MM.1S (cell line): ENCODE results near the gene UBE2D2.
"Not testable (repeated sequence)": the region's sequence is repeated elsewhere in the genome, so short reads cannot be mapped to it uniquely, and the experiment has no call there.

Experiments
- DNase-seq: peaks from one replicate; pipeline ENCODE4 v3.0.0-alpha.2; 2015
- H2AFZ ChIP-seq: fragments of 300-600 bp; sonication (generic); 2 replicates; pipeline ENCODE4 v1.6.0; 2016; ENCODE audit warnings: antibody characterized with exemption, low read length
- H3F3A ChIP-seq: fragments of 300-600 bp; sonication (generic); 2 replicates; pipeline ENCODE4 v1.6.1; 2016; ENCODE audit warnings: mild to moderate bottlenecking, antibody characterized with exemption, low read length, moderate library complexity, mixed read lengths; ENCODE audit not compliant: insufficient read depth
- H3K27ac ChIP-seq: fragments of 300-600 bp; sonication (generic); 2 replicates; pipeline ENCODE4 v1.5.1; 2016; ENCODE audit warnings: mild to moderate bottlenecking, low read length
- H3K27me3 ChIP-seq: fragments of 300-600 bp; sonication (generic); replicated peaks from 2 replicates; pipeline ENCODE4 v1.6.0; 2016; ENCODE audit warnings: low read length; ENCODE audit not compliant: insufficient read depth
- H3K36me3 ChIP-seq: fragments of 300-600 bp; sonication (generic); replicated peaks from 2 replicates; pipeline ENCODE4 v1.6.1; 2016; ENCODE audit warnings: mild to moderate bottlenecking, low read length, mixed read lengths; ENCODE audit not compliant: insufficient read depth
- H3K4me1 ChIP-seq: fragments of 300-600 bp; sonication (generic); 2 replicates; pipeline ENCODE4 v1.6.1; 2016; ENCODE audit warnings: low read length, mixed read lengths
- H3K4me2 ChIP-seq: fragments of 300-600 bp; sonication (generic); 2 replicates; pipeline ENCODE4 v1.6.0; 2016; ENCODE audit warnings: low read depth, low read length
- H3K4me3 ChIP-seq: fragments of 300-600 bp; sonication (generic); 2 replicates; pipeline ENCODE4 v1.5.1; 2016; ENCODE audit warnings: low read length, mixed read lengths
- H3K79me2 ChIP-seq: fragments of 300-600 bp; sonication (generic); 2 replicates; pipeline ENCODE4 v1.6.1; 2016; ENCODE audit warnings: mixed run types, low read length, mixed read lengths
- H3K9ac ChIP-seq: fragments of 300-600 bp; sonication (generic); 2 replicates; pipeline ENCODE4 v1.6.1; 2016; ENCODE audit warnings: low read length, mixed read lengths
- H3K9me2 ChIP-seq: fragments of 300-600 bp; sonication (generic); replicated peaks from 2 replicates; pipeline ENCODE4 v1.6.1; 2016; ENCODE audit warnings: mild to moderate bottlenecking, low read length, mixed read lengths; ENCODE audit not compliant: insufficient read depth
- H3K9me3 ChIP-seq: fragments of 300-600 bp; sonication (generic); replicated peaks from 2 replicates; pipeline ENCODE4 v1.6.1; 2016; ENCODE audit warnings: mild to moderate bottlenecking, low read length, mixed read lengths; ENCODE audit not compliant: insufficient read depth
- H4K20me1 ChIP-seq: fragments of 300-600 bp; sonication (generic); 2 replicates; pipeline ENCODE4 v1.6.1; 2016; ENCODE audit warnings: mild to moderate bottlenecking, low read length, moderate library complexity, mixed read lengths; ENCODE audit not compliant: insufficient read depth
- EZH2 ChIP-seq: fragments of 300-600 bp; sonication (generic); optimal IDR thresholded peaks from 2 replicates; pipeline ENCODE3; 2017; ENCODE audit warnings: low read depth, mild to moderate bottlenecking, antibody characterized with exemption, low read length, mixed read lengths
- EZH2phosphoT487 ChIP-seq: fragments of 300-600 bp; sonication (generic); IDR thresholded peaks from 2 replicates; pipeline ENCODE4 v1.6.1; 2018; ENCODE audit warnings: antibody characterized with exemption, low read length
- TF ChIP-seq, protein P1 (sequence below): fragments of 300-600 bp; sonication (generic); IDR thresholded peaks from 2 replicates; pipeline ENCODE4 v1.5.1; 2016; ENCODE audit warnings: antibody characterized with exemption, low read length, mixed read lengths

UBE2D2 gene

GRCh38 chr5:139523635-139524445 lies 37.3 kb upstream of the UBE2D2 start:
- Histone ChIP-seq H3K79me2 (no peaks in the 10 kb centered on the region), H2AFZ (no peak overlapping the region), H3K36me3 (no peaks in the 10 kb centered on the region), H3K4me3 (no peak overlapping the region), H3K4me2 (no peak overlapping the region), H3K4me1 (no peaks in the 10 kb centered on the region; the same call in 1 of the 2 replicates), H3K9me3 (no peaks in the 10 kb centered on the region), H3K9ac (no peak overlapping the region), H3K27me3 (no peaks in the 10 kb centered on the region), H3K9me2 (no peaks in the 10 kb centered on the region), H3F3A (no peaks in the 10 kb centered on the region), H3K27ac (no peak overlapping the region), H4K20me1 (no peaks in the 10 kb centered on the region)
- DNase-seq = no peak
- TF ChIP-seq EZH2 = no peak
- TF ChIP-seq, protein P1, sequence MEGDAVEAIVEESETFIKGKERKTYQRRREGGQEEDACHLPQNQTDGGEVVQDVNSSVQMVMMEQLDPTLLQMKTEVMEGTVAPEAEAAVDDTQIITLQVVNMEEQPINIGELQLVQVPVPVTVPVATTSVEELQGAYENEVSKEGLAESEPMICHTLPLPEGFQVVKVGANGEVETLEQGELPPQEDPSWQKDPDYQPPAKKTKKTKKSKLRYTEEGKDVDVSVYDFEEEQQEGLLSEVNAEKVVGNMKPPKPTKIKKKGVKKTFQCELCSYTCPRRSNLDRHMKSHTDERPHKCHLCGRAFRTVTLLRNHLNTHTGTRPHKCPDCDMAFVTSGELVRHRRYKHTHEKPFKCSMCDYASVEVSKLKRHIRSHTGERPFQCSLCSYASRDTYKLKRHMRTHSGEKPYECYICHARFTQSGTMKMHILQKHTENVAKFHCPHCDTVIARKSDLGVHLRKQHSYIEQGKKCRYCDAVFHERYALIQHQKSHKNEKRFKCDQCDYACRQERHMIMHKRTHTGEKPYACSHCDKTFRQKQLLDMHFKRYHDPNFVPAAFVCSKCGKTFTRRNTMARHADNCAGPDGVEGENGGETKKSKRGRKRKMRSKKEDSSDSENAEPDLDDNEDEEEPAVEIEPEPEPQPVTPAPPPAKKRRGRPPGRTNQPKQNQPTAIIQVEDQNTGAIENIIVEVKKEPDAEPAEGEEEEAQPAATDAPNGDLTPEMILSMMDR = no peak
- TF ChIP-seq EZH2phosphoT487 = no peak

DNA sequence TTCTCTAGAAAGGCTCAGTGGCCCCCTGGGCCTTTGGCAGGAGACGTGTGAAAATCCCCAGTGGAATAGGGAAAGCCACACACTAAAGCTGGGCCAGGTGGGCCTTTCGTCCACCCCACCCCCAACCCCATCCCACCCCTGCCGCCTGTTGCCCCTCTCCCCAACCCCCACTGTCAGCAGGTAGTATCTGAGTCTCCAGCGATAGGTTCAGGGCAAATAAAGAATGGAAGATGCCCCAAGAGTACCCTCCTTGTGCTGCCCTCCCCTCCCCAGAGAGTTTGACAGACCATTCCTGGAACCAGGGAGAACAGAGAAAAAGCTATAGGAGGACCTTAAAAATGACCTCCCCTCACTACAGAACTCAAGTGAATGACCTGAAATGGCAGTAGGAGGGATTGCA lies 36.7 kb upstream of the UBE2D2 start:
- no peaks in the 10 kb centered on the region for H3K4me1 ChIP-seq
- no peak overlapping the region for H3K4me3 ChIP-seq
- no peaks in the 10 kb centered on the region for H3F3A ChIP-seq
- no peak overlapping the region for H3K27ac ChIP-seq
- no peaks in the 10 kb centered on the region for H3K79me2 ChIP-seq
- H3K9me2 ChIP-seq = no peaks in the 10 kb centered on the region
- DNase-seq = no peak
- H4K20me1 ChIP-seq = no peaks in the 10 kb centered on the region
- H3K36me3 ChIP-seq = no peaks in the 10 kb centered on the region
- no peaks in the 10 kb centered on the region for H3K9me3 ChIP-seq
- H3K4me2 ChIP-seq = no peak overlapping the region
- TF ChIP-seq EZH2phosphoT487 = no peak
- no peak for TF ChIP-seq EZH2
- TF ChIP-seq, protein P1 = no peak
- no peak overlapping the region for H2AFZ ChIP-seq
- H3K27me3 ChIP-seq = no peaks in the 10 kb centered on the region
- no peak overlapping the region for H3K9ac ChIP-seq

DNA sequence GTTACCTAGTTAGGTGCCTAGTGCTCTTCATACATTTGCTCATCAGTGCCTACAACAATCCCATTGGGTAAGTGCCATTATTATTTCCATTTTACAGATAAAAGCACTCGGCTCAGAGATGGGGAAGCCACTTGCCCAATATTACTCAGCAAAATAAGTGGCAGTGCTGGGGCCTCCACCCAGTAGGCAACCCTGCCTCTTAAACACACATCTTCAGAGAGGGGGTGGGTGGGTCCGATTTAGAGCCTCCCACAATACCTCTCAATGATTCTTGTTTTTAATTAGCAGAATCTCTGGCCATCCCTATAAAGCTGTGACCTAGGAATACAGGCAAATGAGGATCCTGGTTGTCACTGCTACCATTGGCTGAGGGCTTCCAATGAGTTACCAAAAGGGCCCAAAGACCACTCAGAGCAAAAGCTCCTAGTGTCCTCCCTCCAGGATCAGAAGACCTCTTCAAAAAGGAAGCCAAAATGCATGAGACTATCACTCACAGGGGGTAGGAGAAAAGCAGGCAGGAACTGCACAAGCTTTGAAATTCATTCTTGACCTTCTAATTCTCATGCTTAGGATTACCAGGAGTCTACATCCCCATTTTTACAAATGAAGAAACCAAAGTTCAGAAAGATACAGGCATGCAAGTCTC lies 36.1 kb upstream of the UBE2D2 start:
- Histone ChIP-seq H3K9me3 (no peaks in the 10 kb centered on the region), H3K9me2 (no peaks in the 10 kb centered on the region), H2AFZ (no peak overlapping the region), H3F3A (no peaks in the 10 kb centered on the region), H3K9ac (no peak overlapping the region), H3K27ac (no peak overlapping the region), H3K36me3 (no peaks in the 10 kb centered on the region), H4K20me1 (no peaks in the 10 kb centered on the region), H3K4me3 (no peak overlapping the region), H3K79me2 (no peaks in the 10 kb centered on the region), H3K27me3 (no peaks in the 10 kb centered on the region), H3K4me1 (no peaks in the 10 kb centered on the region), H3K4me2 (no peak overlapping the region)
- no peak for DNase-seq
- TF ChIP-seq, protein P1 = no peak

DNA sequence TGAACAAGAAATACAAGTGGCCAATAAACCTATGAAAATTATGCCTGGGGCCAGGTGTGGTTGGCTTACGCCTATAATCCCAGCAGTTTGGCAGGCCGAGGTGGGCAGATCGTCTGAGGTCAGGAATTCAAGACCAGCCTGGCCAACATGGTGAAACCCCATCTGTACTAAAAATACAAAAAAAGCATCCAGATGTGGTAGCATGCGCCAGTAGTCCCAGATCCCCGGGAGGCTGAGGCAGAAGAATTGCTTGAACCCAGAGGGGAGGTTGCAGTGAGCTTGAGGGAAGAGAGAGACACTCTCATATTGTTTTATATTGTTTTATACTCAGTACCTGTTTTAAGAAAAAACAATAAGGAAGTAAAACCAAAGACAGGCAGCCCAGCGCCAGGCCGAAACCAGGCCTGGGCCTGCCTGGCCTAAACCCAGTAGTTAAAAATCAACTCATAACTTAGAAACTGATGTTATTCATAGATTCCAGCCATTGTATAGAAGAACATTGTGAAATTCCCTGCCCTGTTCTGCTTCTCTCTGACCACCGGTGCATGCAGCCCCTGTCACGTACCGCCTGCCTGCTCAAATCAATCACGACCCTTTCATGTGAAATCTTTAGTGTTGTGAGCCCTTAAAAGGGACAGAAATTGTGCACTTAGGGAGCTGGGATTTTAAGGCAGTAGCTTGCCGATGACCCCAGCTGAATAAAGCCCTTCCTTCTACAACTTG lies 35.4 kb upstream of the UBE2D2 start:
- not testable (repeated sequence) for H4K20me1 ChIP-seq, H3K36me3 ChIP-seq, H3K79me2 ChIP-seq, H3K9me3 ChIP-seq, H3K9me2 ChIP-seq, H3K27me3 ChIP-seq, H3K4me2 ChIP-seq, H3F3A ChIP-seq, H3K9ac ChIP-seq, H3K4me3 ChIP-seq, H2AFZ ChIP-seq, H3K27ac ChIP-seq, DNase-seq, H3K4me1 ChIP-seq

GRCh38 chr5:139526309-139527089 lies 34.6 kb upstream of the UBE2D2 start:
- H2AFZ ChIP-seq, H3K4me1 ChIP-seq: not testable (repeated sequence)

More at GRCh38 chr5:139526309-139527089, 34.6 kb upstream of the UBE2D2 start:
- H3K9me2 ChIP-seq, H3K27me3 ChIP-seq, H3K79me2 ChIP-seq, H3K27ac ChIP-seq, H3K4me3 ChIP-seq, H3K9me3 ChIP-seq, H3F3A ChIP-seq, H3K36me3 ChIP-seq, H3K9ac ChIP-seq, DNase-seq, H3K4me2 ChIP-seq, H4K20me1 ChIP-seq: not testable (repeated sequence)
